ENCODE measurements around the gene CYP2C18.
"Not testable (repeated sequence)": the region's sequence is repeated elsewhere in the genome, so short reads cannot be mapped to it uniquely, and the experiment has no call there.

CYP2C18 gene

DNA sequence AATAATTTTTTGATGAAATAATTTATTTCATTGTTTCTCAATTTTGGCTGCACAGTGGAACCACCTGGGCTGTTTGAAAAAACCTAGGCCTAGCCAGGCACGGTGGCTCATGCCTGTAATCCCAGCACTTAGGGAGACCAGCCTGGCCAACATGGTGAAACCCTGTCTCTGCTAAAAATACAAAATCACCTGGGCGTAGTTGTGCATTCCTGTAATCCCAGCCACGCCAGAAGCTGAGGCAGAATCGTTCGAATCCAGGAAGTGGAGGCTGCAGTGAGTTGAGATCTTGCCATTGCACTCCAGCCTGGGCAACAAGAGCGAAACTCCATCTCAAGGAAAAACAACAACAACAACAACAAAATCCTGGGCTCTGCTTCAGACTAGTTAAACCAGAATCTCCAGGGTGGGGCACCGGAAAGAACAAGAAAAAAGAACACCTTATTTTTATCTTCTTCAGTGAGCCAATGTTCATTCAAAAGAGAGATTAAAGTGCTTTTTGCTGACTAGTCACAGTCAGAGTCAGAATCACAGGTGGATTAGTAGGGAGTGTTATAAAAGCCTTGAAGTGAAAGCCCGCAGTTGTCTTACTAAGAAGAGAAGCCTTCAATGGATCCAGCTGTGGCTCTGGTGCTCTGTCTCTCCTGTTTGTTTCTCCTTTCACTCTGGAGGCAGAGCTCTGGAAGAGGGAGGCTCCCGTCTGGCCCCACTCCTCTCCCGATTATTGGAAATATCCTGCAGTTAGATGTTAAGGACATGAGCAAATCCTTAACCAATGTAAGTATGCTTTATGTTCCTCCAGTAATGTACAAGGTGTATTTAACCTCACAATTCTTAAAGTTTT, at the start of gene CYP2C18:
Gene CYP2C18, plus strand, starts transcription at position 516 of the 841 bp plus-strand sequence. Its CDS starts 91 bp downstream, at position 607.
- DNase-seq (ENCODE audit: low read depth): no peak

DNA sequence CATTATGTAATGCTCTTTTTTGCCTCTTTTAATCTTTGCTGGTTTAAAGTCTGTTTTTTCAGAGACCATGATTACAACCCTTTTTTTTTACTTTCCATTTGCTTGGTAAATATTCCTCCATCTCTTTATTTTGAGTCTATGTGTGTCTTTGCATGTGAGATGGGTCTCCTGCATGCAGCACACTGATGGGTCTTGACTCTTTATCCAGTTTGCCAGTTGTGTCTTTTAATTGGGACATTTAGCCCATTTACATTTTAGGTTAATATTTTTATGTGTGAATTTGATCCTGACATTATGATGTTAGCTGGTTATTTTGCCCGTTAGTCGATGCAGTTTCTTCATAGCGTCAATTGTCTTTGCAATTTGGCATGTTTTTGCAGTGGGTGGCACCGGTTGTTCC, 45.4 kb upstream of the CYP2C18 start:
- DNase-seq (ENCODE audit: low read depth): not testable (repeated sequence)

- no peak for DNase-seq (ENCODE audit: low read depth)
Measured at GRCh38 chr10:94639902-94640301, 43.6 kb upstream of the CYP2C18 start.

GRCh38 chr10:94640562-94640961, 43.0 kb upstream of the CYP2C18 start:
- no peak for DNase-seq (ENCODE audit: low read depth)

DNA sequence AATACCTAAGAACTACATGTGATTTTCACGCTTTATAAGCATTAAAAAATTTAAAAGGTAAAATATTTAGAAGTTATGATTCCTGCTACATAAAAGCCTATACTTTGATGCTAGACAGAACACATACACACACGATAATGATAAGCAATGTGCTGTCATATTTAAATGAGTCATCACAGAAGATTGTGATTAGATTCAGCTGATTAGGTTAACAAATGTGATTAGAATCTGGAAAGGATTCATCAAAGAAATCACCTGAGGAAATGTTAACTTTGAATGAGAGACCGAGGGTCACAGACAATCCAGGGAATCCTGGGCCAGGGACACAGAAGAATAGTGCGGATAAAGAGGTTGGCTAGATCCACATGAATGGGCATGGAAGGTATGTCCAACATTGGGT, 42.0 kb upstream of the CYP2C18 start:
- DNase-seq (ENCODE audit: low read depth): no peak

- no peak for DNase-seq (ENCODE audit: low read depth)
Measured at GRCh38 chr10:94644352-94644751, 39.2 kb upstream of the CYP2C18 start.

DNA sequence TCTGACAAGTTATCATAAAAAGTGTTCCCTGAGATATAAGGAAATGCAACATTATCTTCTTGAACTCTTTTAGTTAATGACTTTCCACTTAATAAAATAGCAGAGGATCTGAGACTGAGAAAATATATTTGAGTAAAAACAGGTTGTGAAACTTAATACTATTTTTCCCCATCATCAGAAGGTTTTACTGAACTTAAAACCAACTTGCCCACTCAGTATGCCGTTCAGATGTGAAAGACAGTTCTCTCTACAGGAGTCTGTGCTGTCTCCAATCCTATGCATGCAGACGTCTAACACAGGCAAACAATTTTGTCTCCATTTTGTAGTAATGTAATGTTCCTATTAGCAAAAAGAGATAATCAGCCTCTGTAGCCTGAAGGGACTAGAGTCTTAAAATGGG, 38.2 kb upstream of the CYP2C18 start:
- DNase-seq (ENCODE audit: low read depth): no peak

DNA sequence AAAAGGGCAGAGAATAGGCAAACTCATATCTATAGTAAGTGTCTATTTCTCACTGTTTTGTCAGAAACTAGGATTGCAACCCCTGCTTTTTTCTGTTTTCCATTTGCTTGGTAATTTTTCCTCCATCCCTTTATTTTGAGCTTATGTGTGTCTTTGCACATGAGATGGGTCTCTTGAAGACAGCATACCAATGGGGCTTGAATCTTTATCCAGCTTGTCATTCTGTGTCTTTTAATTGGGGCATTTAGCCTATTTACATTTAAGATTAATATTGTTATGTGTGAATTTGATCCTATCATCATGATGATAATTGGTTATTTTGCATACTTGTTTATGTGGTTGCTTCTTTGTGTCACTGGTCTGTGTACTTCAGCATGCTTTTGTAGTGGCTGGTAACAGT, 28.3 kb upstream of the CYP2C18 start:
- DNase-seq (ENCODE audit: low read depth): not testable (repeated sequence)

DNA sequence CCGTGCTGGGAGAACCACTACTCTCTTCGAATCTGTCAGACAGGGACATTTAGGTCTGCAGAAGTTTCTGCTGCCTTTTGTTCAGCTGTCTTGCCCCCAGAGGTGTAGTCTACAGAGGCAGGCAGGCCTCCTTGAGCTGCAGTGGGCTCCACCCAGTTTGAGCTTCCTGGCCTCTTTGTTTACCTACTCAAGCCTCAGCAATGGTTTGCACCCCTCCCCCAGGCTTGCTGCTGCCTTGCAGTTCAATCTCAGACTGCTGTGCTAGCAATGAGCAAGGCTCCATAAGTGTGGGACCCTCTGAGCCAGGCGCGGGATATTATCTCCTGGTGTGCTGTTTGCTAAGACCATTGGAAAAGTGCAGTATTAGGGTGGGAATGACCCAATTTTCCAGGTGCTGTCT, 20.5 kb upstream of the CYP2C18 start:
- not testable (repeated sequence) for DNase-seq (ENCODE audit: low read depth)

DNA sequence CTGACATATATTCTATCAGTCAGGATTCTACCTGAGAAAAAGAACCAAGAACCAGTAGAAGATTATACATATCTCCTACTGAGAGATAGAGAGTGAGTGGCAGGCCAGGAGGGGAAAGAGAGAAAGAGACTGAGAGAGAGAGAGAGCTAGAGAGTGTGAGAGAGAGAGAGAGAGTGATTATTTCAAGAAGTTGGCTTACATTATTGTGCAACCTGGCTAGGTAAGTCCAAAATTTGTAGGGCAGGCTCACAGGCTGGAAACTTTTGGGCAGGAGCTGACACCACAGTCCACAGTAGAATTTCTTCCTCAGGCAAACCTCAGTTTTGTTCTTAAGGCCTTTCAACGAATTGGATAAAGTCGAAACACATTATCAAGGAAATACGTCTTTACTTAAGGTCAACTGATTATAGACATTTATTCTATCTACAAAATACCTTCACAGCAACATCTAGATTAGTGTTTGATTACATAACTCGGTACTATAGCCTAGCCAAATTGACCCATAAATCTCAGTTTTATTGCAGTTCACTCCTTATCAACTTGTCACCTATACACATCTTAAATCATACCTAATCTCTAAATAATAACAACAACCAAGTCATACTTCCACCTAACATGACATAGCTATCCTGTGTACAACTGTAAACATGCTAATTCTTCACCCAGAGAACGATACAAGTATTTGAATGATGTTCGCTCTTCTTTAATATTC, 17.0 kb upstream of the CYP2C18 start:
- no peak for DNase-seq (ENCODE audit: low read depth)

GRCh38 chr10:94673614-94674321, 9.8 kb upstream of the CYP2C18 start:
- DNase-seq (ENCODE audit: low read depth): no peak

DNA sequence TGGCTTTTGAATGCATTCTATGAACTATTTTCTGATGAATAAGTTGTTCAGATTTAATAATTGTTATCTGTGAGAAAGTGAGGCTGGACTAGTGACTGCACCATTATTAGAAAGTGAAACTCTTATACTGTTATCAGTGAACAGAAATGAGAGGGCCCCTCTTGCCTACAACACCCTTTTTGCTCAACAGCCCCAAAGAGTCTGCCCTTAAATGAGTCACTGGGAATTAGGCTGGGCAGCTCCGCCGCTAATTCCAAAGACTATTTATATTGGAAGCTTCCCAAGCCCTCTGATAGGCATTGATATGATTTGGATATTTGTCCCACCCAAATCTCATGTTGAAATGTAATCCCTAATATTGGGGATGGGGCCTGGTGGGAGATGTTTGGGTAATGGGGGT, 7.0 kb upstream of the CYP2C18 start:
- DNase-seq (ENCODE audit: low read depth): no peak

GRCh38 chr10:94677691-94678090, 5.8 kb upstream of the CYP2C18 start:
- DNase-seq (ENCODE audit: low read depth): no peak

DNA sequence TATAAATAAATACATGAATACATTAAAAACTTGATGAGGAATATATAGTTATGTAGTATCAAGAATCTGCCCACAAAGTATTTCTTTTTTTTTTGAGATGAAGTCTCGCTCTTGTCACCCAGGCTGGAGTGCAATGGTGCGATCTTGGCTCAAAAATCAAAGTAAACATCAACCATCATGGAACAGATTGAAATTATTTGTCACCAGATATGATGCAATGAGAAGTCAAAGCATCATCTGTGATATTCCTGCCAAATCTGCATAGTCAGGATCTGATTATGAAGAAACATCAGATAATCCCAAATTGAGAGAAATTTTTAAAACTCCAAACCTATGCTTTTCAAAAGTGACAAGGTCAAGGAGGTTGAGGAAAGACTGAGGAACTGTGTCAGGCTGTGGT, 5.1 kb upstream of the CYP2C18 start:
- DNase-seq (ENCODE audit: low read depth): no peak

DNA sequence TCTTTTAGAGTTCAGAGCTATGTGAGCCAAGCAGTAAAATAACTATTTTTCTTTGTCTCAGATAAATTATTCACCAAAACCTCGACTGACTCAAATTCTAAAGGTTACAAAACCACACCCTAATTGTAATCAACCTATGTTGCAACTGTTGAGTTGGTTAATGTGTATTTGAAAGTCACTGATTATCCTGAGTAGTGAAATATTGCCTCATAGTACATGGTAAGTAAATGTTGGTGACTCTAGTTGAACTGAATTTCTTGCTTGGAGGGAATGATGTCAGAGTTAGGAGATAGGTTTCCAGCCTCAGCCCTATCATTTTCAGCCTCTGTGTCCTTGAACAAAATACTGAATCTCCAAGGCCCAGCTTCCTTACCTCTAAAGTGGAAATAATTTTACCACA, 3.0 kb upstream of the CYP2C18 start:
- no peak for DNase-seq (ENCODE audit: low read depth)

DNA sequence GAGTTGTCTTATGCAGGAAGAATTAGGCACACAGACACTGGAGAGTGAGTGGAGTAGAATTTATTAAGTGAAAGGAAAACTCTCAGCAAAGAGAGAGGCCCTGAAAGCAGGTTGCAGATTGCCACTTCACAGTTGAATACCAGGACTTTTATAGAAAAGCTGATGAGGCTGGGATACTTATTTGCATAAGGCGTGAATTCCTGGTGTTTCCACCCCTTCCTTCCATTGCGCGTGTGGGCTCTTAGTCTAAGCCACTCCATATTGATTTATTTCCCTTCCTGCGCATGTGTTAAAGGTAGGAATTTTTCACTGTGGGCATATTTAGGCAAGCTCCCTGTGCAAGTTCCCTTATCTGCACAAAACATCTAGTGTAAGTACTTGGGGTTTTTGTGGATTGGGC, 893 bp upstream of the CYP2C18 start:
- DNase-seq (ENCODE audit: low read depth): not testable (repeated sequence)

- DNase-seq (ENCODE audit: low read depth): no peak
Measured at GRCh38 chr10:94687625-94688248, 4.2 kb downstream of the CYP2C18 start.

- no peak for DNase-seq (ENCODE audit: low read depth)
Measured at GRCh38 chr10:94706089-94706488, 22.6 kb downstream of the CYP2C18 start.

DNA sequence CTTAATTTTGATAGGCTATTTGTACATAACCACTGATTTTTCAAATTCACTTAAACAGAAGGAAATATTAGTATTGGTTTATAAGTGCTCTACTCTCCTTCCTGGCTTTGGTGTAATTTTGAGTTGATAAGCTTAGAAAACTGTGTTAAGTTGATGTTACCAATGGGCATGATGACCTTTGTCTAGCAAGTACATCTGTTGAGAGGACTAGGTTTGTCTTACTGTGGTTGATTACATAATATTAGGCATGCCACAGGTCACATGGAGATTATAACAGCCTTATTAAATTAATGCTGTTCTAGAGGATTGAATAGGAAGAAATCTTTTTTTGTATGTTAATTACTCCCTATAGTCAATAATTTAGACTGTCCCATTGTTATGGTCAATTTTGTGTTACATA, 27.0 kb downstream of the CYP2C18 start:
- no peak for DNase-seq (ENCODE audit: low read depth)

DNA sequence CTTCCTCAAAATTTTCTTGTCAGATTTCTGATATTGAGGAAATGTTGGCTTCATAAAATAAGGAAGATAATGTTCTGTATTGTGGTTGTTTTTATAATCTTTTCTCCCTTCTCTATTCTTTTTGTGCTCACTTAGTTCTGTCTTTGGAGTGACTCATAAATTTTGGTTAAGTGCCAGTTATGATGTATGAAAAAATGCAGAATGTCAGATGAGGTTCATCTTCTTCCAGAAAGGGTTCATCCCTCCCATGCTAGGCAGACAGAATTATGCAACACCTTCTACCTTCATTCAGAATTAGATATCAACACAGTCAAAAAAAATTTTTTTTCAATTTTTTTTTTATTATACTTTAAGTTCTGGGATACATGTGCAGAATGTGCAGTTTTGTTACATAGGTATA, 42.3 kb downstream of the CYP2C18 start:
- no peak for DNase-seq (ENCODE audit: low read depth)

GRCh38 chr10:94735197-94735596, 51.7 kb downstream of the CYP2C18 start:
- no peak for DNase-seq (ENCODE audit: low read depth)

GRCh38 chr10:94738588-94738987, 55.1 kb downstream of the CYP2C18 start:
- DNase-seq (ENCODE audit: low read depth): no peak
